ENCODE data around the gene PGF. TPM values are rescaled to one million over a fixed set of nuclear protein-coding genes. Genes with fewer than 3 reads are reported as not detected.

Gene PGF
- total and polyA plus RNA-seq, 2 of the 13 experiments (the other 11 are each of a cell fraction or from before 2014, with no cell fraction given), result 10.7 to 27.5 TPM

- TF ChIP-seq ZBTB40 (IDR thresholded peaks at IDR 0.05), result no peak
- no peak for TF ChIP-seq ZBTB40 (CRISPR knock-in tag; IDR thresholded peaks at IDR 0.05)
- no peak for TF ChIP-seq ZNF367 (CRISPR knock-in tag; IDR thresholded peaks at IDR 0.05; ENCODE audit: borderline replicate concordance)
- TF ChIP-seq CBX2 (IDR thresholded peaks at IDR 0.05; ENCODE audit: low read depth, low read length), result no peak
- TF ChIP-seq CBX2 (CRISPR knock-in tag; IDR thresholded peaks at IDR 0.05; ENCODE audit: low read depth), result no peak
- no peak for TF ChIP-seq PAF1 (CRISPR knock-in tag; IDR thresholded peaks at IDR 0.05)
- TF ChIP-seq ZNF775 (CRISPR knock-in tag; IDR thresholded peaks at IDR 0.05; ENCODE audit: borderline replicate concordance), result no peak
- TF ChIP-seq SATB2 (CRISPR knock-in tag; IDR thresholded peaks at IDR 0.05), result no peak
- TF ChIP-seq ZFY (CRISPR knock-in tag; IDR thresholded peaks at IDR 0.05), result peak; percentile 35; the same call in 1 of the 2 replicates
- TF ChIP-seq E2F5 (CRISPR knock-in tag; conservative IDR thresholded peaks at IDR 0.05), result no peak
- TF ChIP-seq UBTF (CRISPR knock-in tag; IDR thresholded peaks at IDR 0.05), result 0 out of 2 replicates have a peak, but pooled peaks have one; percentile 24
- no peak for TF ChIP-seq YY1 (IDR thresholded peaks at IDR 0.05; ENCODE audit: insufficient read depth, insufficient replicate concordance, low read depth, low read length)
- TF ChIP-seq ZSCAN12 (CRISPR knock-in tag; IDR thresholded peaks at IDR 0.05), result no peak
- TF ChIP-seq ZNF639 (CRISPR knock-in tag; conservative IDR thresholded peaks at IDR 0.05), result no peak
- TF ChIP-seq CEBPG (CRISPR knock-in tag; IDR thresholded peaks at IDR 0.05), result no peak
- TF ChIP-seq FOXK1 (CRISPR knock-in tag; IDR thresholded peaks at IDR 0.05; ENCODE audit: borderline replicate concordance, low read depth), result 0 out of 2 replicates have a peak, but pooled peaks have one; percentile 28
Measured at GRCh38 chr14:74945261-74945851, 10.0 kb downstream of the PGF start (continued).
